GM23338 (cell line): ENCODE measurements around the gene AHSP. TPM values are rescaled to one million over a fixed set of nuclear protein-coding genes. Genes with fewer than 3 reads are reported as not detected.

Experiments used
- ATAC-seq: fragments of 200-7000 bp; cut with Tn5 transposase; 3 replicates; pipeline ENCODE4 v1.9.1; 2020
- DNase-seq: peaks from one replicate; pipeline ENCODE4 v3.0.0-alpha.2; 2015; ENCODE audit warnings: low spot score
- H2AFZ ChIP-seq: fragments of 200-600 bp; sonication (generic); 2 replicates; pipeline ENCODE4 v1.8.0; 2016; ENCODE audit warnings: antibody characterized with exemption, mild to moderate bottlenecking, moderate library complexity
- H3F3A ChIP-seq: fragments of 200-600 bp; sonication (generic); replicated peaks from 2 replicates; pipeline ENCODE4 v1.8.0; 2017; ENCODE audit warnings: antibody characterized with exemption, mixed run types, low read depth
- H3K27ac ChIP-seq: fragments of 200-600 bp; sonication (generic); 2 replicates; pipeline ENCODE4 v1.6.1; 2016; ENCODE audit warnings: low read depth
- H3K27me3 ChIP-seq: fragments of 200-600 bp; sonication (generic); 2 replicates; pipeline ENCODE4 v1.8.0; 2016; ENCODE audit warnings: mild to moderate bottlenecking, mixed run types, moderate library complexity; ENCODE audit not compliant: insufficient read depth
- H3K36me3 ChIP-seq: fragments of 200-600 bp; sonication (generic); 2 replicates; pipeline ENCODE4 v1.8.0; 2016; ENCODE audit warnings: mild to moderate bottlenecking; ENCODE audit not compliant: insufficient read depth
- H3K4me1 ChIP-seq: fragments of 200-600 bp; sonication (generic); 2 replicates; pipeline ENCODE4 v1.8.0; 2016; ENCODE audit warnings: mild to moderate bottlenecking, moderate library complexity; ENCODE audit not compliant: insufficient read depth
- H3K4me2 ChIP-seq: fragments of 200-600 bp; sonication (generic); 2 replicates; pipeline ENCODE4 v1.7.1; 2017; ENCODE audit warnings: mixed run types
- H3K4me3 ChIP-seq: fragments of 200-600 bp; sonication (generic); 2 replicates; pipeline ENCODE4 v1.6.1; 2016; ENCODE audit warnings: mixed run types
- H3K79me2 ChIP-seq: fragments of 200-600 bp; sonication (generic); replicated peaks from 2 replicates; pipeline ENCODE4 v1.8.0; 2017; ENCODE audit warnings: mild to moderate bottlenecking; ENCODE audit not compliant: insufficient read depth
- H3K9me2 ChIP-seq: fragments of 200-600 bp; sonication (generic); 2 replicates; pipeline ENCODE4 v1.8.0; 2017; ENCODE audit not compliant: insufficient read depth
- H4K20me1 ChIP-seq: fragments of 200-600 bp; sonication (generic); replicated peaks from 2 replicates; pipeline ENCODE4 v1.8.0; 2017; ENCODE audit warnings: mild to moderate bottlenecking; ENCODE audit not compliant: insufficient read depth
- H3K27ac Mint-ChIP-seq: 2 replicates; pipeline ENCODE4 v1.8.0; 2020; ENCODE audit warnings: inconsistent platforms, mild to moderate bottlenecking, moderate library complexity, mixed read lengths
- H3K27me3 Mint-ChIP-seq: 3 replicates; pipeline ENCODE4 v1.8.0; 2022; ENCODE audit warnings: low read depth, mild to moderate bottlenecking, moderate library complexity, mixed read lengths, inconsistent platforms; ENCODE audit not compliant: insufficient read depth, poor library complexity
- H3K36me3 Mint-ChIP-seq: 3 replicates; pipeline ENCODE4 v1.8.0; 2021; ENCODE audit warnings: low read depth, mild to moderate bottlenecking, inconsistent platforms, moderate library complexity, mixed read lengths
- H3K4me1 Mint-ChIP-seq: 3 replicates; pipeline ENCODE4 v1.8.0; 2020; ENCODE audit warnings: mild to moderate bottlenecking, inconsistent platforms, mixed read lengths
- H3K4me3 Mint-ChIP-seq: 3 replicates; pipeline ENCODE4 v1.8.0; 2021; ENCODE audit warnings: moderate library complexity, mild to moderate bottlenecking, inconsistent platforms, mixed read lengths
- H3K9me3 Mint-ChIP-seq: 3 replicates; pipeline ENCODE4 v1.8.0; 2020; ENCODE audit warnings: moderate library complexity, mild to moderate bottlenecking, inconsistent platforms, mixed read lengths
- CREB1 ChIP-seq: fragments of 250-450 bp; sonication (Bioruptor Pico); IDR thresholded peaks from 2 replicates; pipeline ENCODE4 v1.5.0; 2020; ENCODE audit warnings: low read depth, mild to moderate bottlenecking, moderate library complexity
- CTCF ChIP-seq, 2 experiments: fragments of 200-600 bp in 1 of 2; sonication (generic) in 1 of 2; conservative IDR thresholded peaks; 2 replicates each; pipeline versions ENCODE4 v1.5.1 to v1.6.1; 2016 to 2017; ENCODE audit warnings: antibody characterized with exemption in 2 of 2, low read depth in 2 of 2, mild to moderate bottlenecking in 2 of 2, moderate library complexity in 1 of 2
- ETS1 ChIP-seq: IDR thresholded peaks from 2 replicates; pipeline ENCODE4 v1.6.1; 2016; ENCODE audit warnings: antibody characterized with exemption
- EZH2 ChIP-seq: fragments of 200-600 bp; sonication (generic); IDR thresholded peaks from one replicate; pipeline ENCODE4 v1.8.0; 2017; ENCODE audit warnings: antibody characterized with exemption, mild to moderate bottlenecking, low read depth; ENCODE audit not compliant: unreplicated experiment
- EZH2phosphoT487 ChIP-seq: fragments of 200-600 bp; sonication (generic); IDR thresholded peaks from one replicate; pipeline ENCODE4 v1.8.1; 2018; ENCODE audit warnings: antibody characterized with exemption; ENCODE audit not compliant: unreplicated experiment
- JUNB ChIP-seq: IDR thresholded peaks from one replicate; pipeline ENCODE4 v1.6.1; 2016; ENCODE audit warnings: antibody characterized with exemption; ENCODE audit not compliant: unreplicated experiment
- NANOG ChIP-seq: IDR thresholded peaks from 2 replicates; pipeline ENCODE4 v1.6.1; 2016; ENCODE audit warnings: antibody characterized with exemption, borderline replicate concordance
- POLR2AphosphoS5 ChIP-seq: IDR thresholded peaks from 2 replicates; pipeline ENCODE4 v1.6.1; 2016; ENCODE audit warnings: antibody characterized with exemption, low read depth
- REST ChIP-seq: IDR thresholded peaks from one replicate; pipeline ENCODE4 v1.6.1; 2018; ENCODE audit warnings: antibody characterized with exemption; ENCODE audit not compliant: unreplicated experiment
- STAT1 ChIP-seq: IDR thresholded peaks from one replicate; pipeline ENCODE4 v1.6.1; 2016; ENCODE audit warnings: antibody characterized with exemption; ENCODE audit not compliant: unreplicated experiment
- ZNF114 ChIP-seq: fragments of 250-450 bp; sonication (Bioruptor Pico); IDR thresholded peaks from 2 replicates; pipeline ENCODE4 v1.5.0; 2020; ENCODE audit warnings: mild to moderate bottlenecking, moderate library complexity
- ZNF331 ChIP-seq: fragments of 250-450 bp; sonication (Bioruptor Pico); IDR thresholded peaks from 2 replicates; pipeline ENCODE4 v1.5.0; 2020; ENCODE audit warnings: low read depth, mild to moderate bottlenecking, moderate library complexity
- ZNF462 ChIP-seq: fragments of 250-450 bp; sonication (Bioruptor Pico); IDR thresholded peaks from 2 replicates; pipeline ENCODE4 v1.5.0; 2020; ENCODE audit warnings: mild to moderate bottlenecking, moderate library complexity
- polyA plus RNA-seq: library from polyadenylated mRNA; unstranded; fragments of >200 nt; fragmentation: Nextera tagmentation; extraction: Ambion mirVana; gene quantifications from 2 replicates; pipeline ENCODE4 v1.2.1, GENCODE V29; 2016
- total RNA-seq: library from RNA; depleted of rRNA; stranded (reverse); fragments of >200 nt; shearing (Covaris generic); gene quantifications from 2 replicates; pipeline ENCODE4 v1.2.3, GENCODE V29; 2014

The AHSP gene
- total and polyA plus RNA-seq, 2 experiments from 2014 or later: 2.1 TPM; not detected in 1

GRCh38 chr16:31483081-31483480 is 44.6 kb upstream of the AHSP start, which contains the start of gene SLC5A2:
Gene SLC5A2, plus strand, starts transcription at chr16:31483123. Its CDS starts 14 bp downstream, at chr16:31483137.
- TF ChIP-seq REST (no peak), STAT1 (no peak), NANOG (no peak), ZNF462 (CRISPR knock-in tag) (no peak), ZNF114 (CRISPR knock-in tag) (no peak), CREB1 (no peak), EZH2phosphoT487 (no peak), JUNB (no peak), POLR2AphosphoS5 (no peak), CTCF (conservative IDR thresholded peaks at IDR 0.05; ENCODE audit: low read depth in 2 of 2) (no peak), ZNF331 (CRISPR knock-in tag) (no peak), ETS1 (no peak), EZH2 (no peak)
- no peak within 1 kb of the TSS; the same call in 2 of the 3 replicates for H3K4me3 Mint-ChIP-seq
- no peak within 1 kb of the TSS for H3K27ac ChIP-seq
- no peaks in the 10 kb centered on the region for H3F3A ChIP-seq
- no peaks in the 10 kb centered on the region for H3K36me3 Mint-ChIP-seq
- H3K79me2 ChIP-seq: no peaks in the 10 kb centered on the region
- H3K4me3 ChIP-seq: no peak within 1 kb of the TSS
- H3K4me1 Mint-ChIP-seq: peaks cover 13% of the 10 kb centered on the region; the same call in 2 of the 3 replicates
- ATAC-seq: no peak
- H3K9me2 ChIP-seq: no peaks in the 10 kb centered on the region
- peaks cover 76% of the 10 kb centered on the region for H3K27me3 ChIP-seq
- no peak for DNase-seq
- no peak within 1 kb of the TSS for H3K4me2 ChIP-seq
- H3K4me1 ChIP-seq: no peaks in the 10 kb centered on the region; the same call in 1 of the 2 replicates
- H3K36me3 ChIP-seq: no peaks in the 10 kb centered on the region
- H3K27me3 Mint-ChIP-seq: peaks cover 52% of the 10 kb centered on the region
- no peak within 1 kb of the TSS for H3K27ac Mint-ChIP-seq
- H2AFZ ChIP-seq: no peak within 1 kb of the TSS
- H4K20me1 ChIP-seq: no peaks in the 10 kb centered on the region
- no peaks in the 10 kb centered on the region for H3K9me3 Mint-ChIP-seq
